HG03280 (cell line): ENCODE measurements around the gene INSL3.
A peak's percentile ranks its signal among the peaks of the same experiment; 100 is the strongest.

Experiments
- ATAC-seq: cut with Tn5 transposase; IDR thresholded peaks from one replicate; pipeline ENCODE4 v1.9.1; 2021; ENCODE audit warnings: mild to moderate bottlenecking, moderate library complexity; ENCODE audit not compliant: unreplicated experiment

The INSL3 gene

GRCh38 chr19:17847538-17848366 lies 26.4 kb upstream of the INSL3 start, which contains the start of gene JAK3:
Gene JAK3, minus strand, starts transcription at chr19:17847982. Its CDS starts 3,565 bp downstream, at chr19:17844417.
- ATAC-seq = peak; percentile 61

- ATAC-seq = no peak
Observed at GRCh38 chr19:17846146-17846545, 24.8 kb upstream of the INSL3 start.

GRCh38 chr19:17843908-17844490 lies 22.7 kb upstream of the INSL3 start:
- no peak for ATAC-seq

- no peak for ATAC-seq
Observed at GRCh38 chr19:17843292-17843827, 22.0 kb upstream of the INSL3 start.

GRCh38 chr19:17842663-17843291 lies 21.5 kb upstream of the INSL3 start:
- ATAC-seq = no peak

- no peak for ATAC-seq
Observed at GRCh38 chr19:17841810-17842662, 20.7 kb upstream of the INSL3 start.

- no peak for ATAC-seq
Observed at GRCh38 chr19:17841371-17841809, 20.1 kb upstream of the INSL3 start.

- no peak for ATAC-seq
Observed at GRCh38 chr19:17840019-17840418, 18.7 kb upstream of the INSL3 start.

- no peak for ATAC-seq
Observed at GRCh38 chr19:17837972-17838371, 16.7 kb upstream of the INSL3 start.

GRCh38 chr19:17836530-17836929 lies 15.2 kb upstream of the INSL3 start:
- no peak for ATAC-seq

GRCh38 chr19:17835182-17836006 lies 14.1 kb upstream of the INSL3 start:
- ATAC-seq = no peak

- ATAC-seq = no peak
Observed at GRCh38 chr19:17834350-17835181, 13.2 kb upstream of the INSL3 start.

- no peak for ATAC-seq
Observed at GRCh38 chr19:17832443-17833208, 11.3 kb upstream of the INSL3 start.

GRCh38 chr19:17831419-17831888 lies 10.1 kb upstream of the INSL3 start:
- ATAC-seq = no peak

GRCh38 chr19:17830567-17831418 lies 9.5 kb upstream of the INSL3 start:
- no peak for ATAC-seq

GRCh38 chr19:17829855-17830566 lies 8.7 kb upstream of the INSL3 start:
- ATAC-seq = no peak
